Breast epithelium (tissue), 4 donors: ENCODE results near the gene HGF. TPM values are rescaled to one million over a fixed set of nuclear protein-coding genes. Genes with fewer than 3 reads are reported as not detected.
A peak's percentile ranks its signal among the peaks of the same experiment; 100 is the strongest.

Experiments
- DNase-seq, 2 donors: peaks; one replicate each; pipeline ENCODE4 v3.0.0-alpha.2; 2019; ENCODE audit warnings: low spot score in 2 of 2
- H3K27ac ChIP-seq, 2 donors: fragments of 200-600 bp; sonication (generic) in 1 of 2; one replicate each; pipeline ENCODE4 v1.5.1; 2016 to 2019; ENCODE audit warnings: mild to moderate bottlenecking in 1 of 2
- H3K27me3 ChIP-seq, 2 donors: fragments of 200-600 bp; sonication (generic) in 1 of 2; one replicate each; pipeline versions ENCODE4 v1.5.1 to v1.6.0; 2017 to 2019; ENCODE audit warnings: control low read depth in 1 of 2, mild to moderate bottlenecking in 1 of 2
- H3K36me3 ChIP-seq: fragments of 200-600 bp; one replicate; pipeline ENCODE4 v1.5.1; 2019
- H3K4me1 ChIP-seq, 2 donors: fragments of 200-600 bp; sonication (generic); one replicate each; pipeline ENCODE4 v1.5.1; 2016 to 2019; ENCODE audit warnings: control low read depth in 1 of 2
- H3K4me3 ChIP-seq, 3 donors: fragments of 200-600 bp; sonication (generic); 1 replicate in 2 of 3; 2 replicates in 1 of 3; pipeline ENCODE4 v1.5.1; 2016 to 2019; ENCODE audit warnings: mild to moderate bottlenecking in 3 of 3, moderate library complexity in 2 of 3
- H3K9me3 ChIP-seq, 2 donors: fragments of 200-600 bp; sonication (generic) in 1 of 2; one replicate each; pipeline ENCODE4 v1.5.1; 2016 to 2019; ENCODE audit warnings: control low read depth in 1 of 2
- POLR2A ChIP-seq: fragments of 450-650 bp; IDR thresholded peaks from one replicate; pipeline ENCODE4 v1.6.1; 2016; ENCODE audit warnings: antibody characterized with exemption, mild to moderate bottlenecking, moderate library complexity
- POLR2AphosphoS5 ChIP-seq, 3 donors: sonication (generic); formaldehyde crosslinking; IDR thresholded peaks; one replicate each; pipeline ENCODE4 v1.6.1; 2017; ENCODE audit warnings: antibody characterized with exemption in 3 of 3
- intact Hi-C: fragments of 100-400 bp; cut with DNase I; formaldehyde crosslinking; loops from one replicate; pipeline ENCODE4 v1.15.1; 2023; ENCODE audit warnings: low total_unique reads
- total RNA-seq, 3 donors: library from RNA; depleted of rRNA; stranded (reverse); fragments of >200 nt; gene quantifications; one replicate each; pipeline ENCODE4 v1.1.0, GENCODE V29; 2016
- TF ChIP-seq, protein P1 (sequence below), 3 donors: fragments of 450-650 bp; IDR thresholded peaks; one replicate each; pipeline ENCODE4 v1.5.1; 2016 to 2017; ENCODE audit warnings: antibody characterized with exemption in 3 of 3, mild to moderate bottlenecking in 3 of 3, moderate library complexity in 3 of 3

Gene HGF
- total RNA-seq, 3 donors from 2014 or later = 8.5 to 15.7 (median 8.6) TPM

DNA sequence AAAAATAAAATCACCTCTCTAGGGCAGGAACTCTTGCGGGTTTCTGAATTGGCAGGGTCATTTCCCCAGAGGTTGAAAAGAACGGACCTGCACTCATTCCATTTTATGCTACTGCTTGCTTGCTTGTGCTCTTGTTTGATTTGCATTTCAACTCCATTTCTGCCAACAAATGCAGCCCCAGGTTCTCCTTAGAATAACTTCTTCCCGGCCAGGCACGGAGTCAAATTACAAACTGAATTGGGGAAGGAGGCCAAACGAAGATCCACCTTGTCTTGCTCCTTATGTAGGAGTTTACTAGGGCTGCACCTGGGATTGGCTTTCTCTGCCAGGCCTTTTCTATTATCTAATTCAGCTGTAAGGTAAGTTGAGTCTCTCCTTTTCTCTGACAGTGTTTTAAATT is 79.6 kb downstream of the HGF start:
- Histone ChIP-seq H3K36me3 (no peaks in the 10 kb centered on the region), H3K4me1 (peaks cover 0 to 5% of the 10 kb centered on the region in 2 donors), H3K27me3 (no peaks in the 10 kb centered on the region), H3K27ac (peak overlapping the region; percentile 26 to 58), H3K9me3 (no peaks in the 10 kb centered on the region), H3K4me3 (no peak overlapping the region)
- intact Hi-C loops = loop anchor here (5.0 kb wide), 1 partner anchor 988 kb away; no protein-coding TSS in a partner anchor
- peak in 1 of 2 donors; percentile 21 for DNase-seq
- TF ChIP-seq, protein P1, sequence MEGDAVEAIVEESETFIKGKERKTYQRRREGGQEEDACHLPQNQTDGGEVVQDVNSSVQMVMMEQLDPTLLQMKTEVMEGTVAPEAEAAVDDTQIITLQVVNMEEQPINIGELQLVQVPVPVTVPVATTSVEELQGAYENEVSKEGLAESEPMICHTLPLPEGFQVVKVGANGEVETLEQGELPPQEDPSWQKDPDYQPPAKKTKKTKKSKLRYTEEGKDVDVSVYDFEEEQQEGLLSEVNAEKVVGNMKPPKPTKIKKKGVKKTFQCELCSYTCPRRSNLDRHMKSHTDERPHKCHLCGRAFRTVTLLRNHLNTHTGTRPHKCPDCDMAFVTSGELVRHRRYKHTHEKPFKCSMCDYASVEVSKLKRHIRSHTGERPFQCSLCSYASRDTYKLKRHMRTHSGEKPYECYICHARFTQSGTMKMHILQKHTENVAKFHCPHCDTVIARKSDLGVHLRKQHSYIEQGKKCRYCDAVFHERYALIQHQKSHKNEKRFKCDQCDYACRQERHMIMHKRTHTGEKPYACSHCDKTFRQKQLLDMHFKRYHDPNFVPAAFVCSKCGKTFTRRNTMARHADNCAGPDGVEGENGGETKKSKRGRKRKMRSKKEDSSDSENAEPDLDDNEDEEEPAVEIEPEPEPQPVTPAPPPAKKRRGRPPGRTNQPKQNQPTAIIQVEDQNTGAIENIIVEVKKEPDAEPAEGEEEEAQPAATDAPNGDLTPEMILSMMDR (IDR thresholded peaks at IDR 0.05) = no peak
- no peak for TF ChIP-seq POLR2A
- no peak for TF ChIP-seq POLR2AphosphoS5 (IDR thresholded peaks at IDR 0.05)

DNA sequence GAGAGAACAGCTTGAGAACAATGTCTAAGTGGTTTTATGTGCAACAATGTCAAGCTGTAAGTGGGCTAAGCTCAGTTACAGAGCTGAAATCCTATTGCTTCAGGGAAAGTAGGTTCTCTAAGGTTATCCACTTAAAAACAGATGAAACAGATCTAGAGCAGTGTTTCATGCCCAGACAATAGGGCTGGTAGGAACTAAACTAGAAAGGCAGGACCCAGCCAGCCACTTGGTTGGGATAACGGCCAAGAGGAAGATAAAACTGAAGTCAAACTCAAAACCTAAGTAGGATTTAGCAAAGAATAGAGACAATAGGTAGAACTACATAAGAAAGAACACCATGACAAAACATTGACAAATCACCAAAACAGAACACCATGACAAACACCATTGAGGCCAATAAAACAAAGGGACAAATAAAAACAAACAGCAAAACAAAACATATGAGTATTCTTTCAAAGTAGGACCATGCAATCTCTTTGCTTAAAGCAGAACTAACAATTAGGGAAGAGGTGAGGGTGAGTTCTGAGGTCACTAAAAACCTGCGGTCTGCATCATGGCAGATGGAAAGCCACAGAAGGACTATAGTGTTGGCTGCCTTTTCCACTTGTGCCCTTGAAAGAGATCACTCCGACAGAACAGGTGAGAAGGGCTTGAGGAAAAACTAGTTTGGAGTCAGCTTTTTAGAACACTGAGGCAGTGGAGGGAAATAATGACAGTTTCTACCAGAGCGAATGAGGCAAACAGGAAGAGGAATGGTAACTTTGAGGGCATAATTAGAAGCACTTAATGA is 81.0 kb downstream of the HGF start:
- Histone ChIP-seq H3K4me1 (peaks cover 0 to 8% of the 10 kb centered on the region in 2 donors), H3K27me3 (no peaks in the 10 kb centered on the region), H3K36me3 (no peaks in the 10 kb centered on the region), H3K27ac (no peak overlapping the region), H3K9me3 (no peaks in the 10 kb centered on the region), H3K4me3 (no peak overlapping the region)
- no peak for DNase-seq
- intact Hi-C loops = no loop called here
- TF ChIP-seq POLR2A (no peak), POLR2AphosphoS5 (IDR thresholded peaks at IDR 0.05) (no peak)
- TF ChIP-seq, protein P1 (IDR thresholded peaks at IDR 0.05) = no peak

DNA sequence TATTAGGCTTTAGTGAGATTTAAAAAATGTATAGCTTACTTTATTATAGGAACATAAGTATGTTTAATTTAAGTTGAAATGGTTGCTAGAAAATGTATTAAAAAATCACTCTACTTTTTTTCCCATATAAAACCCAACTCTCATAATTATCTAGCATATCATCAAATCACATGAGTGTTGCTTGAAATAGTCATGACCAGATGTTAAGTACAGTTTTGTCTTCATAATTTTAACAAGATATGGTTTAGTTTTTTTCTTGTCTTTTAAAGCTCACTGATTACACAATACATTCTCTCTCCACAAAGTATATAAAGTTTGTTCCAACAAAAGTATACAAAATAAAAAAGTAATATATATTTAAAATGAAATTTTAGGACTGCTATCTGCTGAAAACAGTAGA is 82.8 kb downstream of the HGF start:
- H3K27ac ChIP-seq = no peak overlapping the region
- DNase-seq = no peak
- no peaks in the 10 kb centered on the region for H3K36me3 ChIP-seq
- intact Hi-C loops = no loop called here
- no peaks in the 10 kb centered on the region for H3K9me3 ChIP-seq
- peaks cover 0 to 8% of the 10 kb centered on the region in 2 donors for H3K4me1 ChIP-seq
- H3K27me3 ChIP-seq = no peaks in the 10 kb centered on the region
- no peak overlapping the region for H3K4me3 ChIP-seq
- TF ChIP-seq, protein P1 (IDR thresholded peaks at IDR 0.05) = no peak
- TF ChIP-seq POLR2AphosphoS5 (IDR thresholded peaks at IDR 0.05) (no peak), POLR2A (no peak)

DNA sequence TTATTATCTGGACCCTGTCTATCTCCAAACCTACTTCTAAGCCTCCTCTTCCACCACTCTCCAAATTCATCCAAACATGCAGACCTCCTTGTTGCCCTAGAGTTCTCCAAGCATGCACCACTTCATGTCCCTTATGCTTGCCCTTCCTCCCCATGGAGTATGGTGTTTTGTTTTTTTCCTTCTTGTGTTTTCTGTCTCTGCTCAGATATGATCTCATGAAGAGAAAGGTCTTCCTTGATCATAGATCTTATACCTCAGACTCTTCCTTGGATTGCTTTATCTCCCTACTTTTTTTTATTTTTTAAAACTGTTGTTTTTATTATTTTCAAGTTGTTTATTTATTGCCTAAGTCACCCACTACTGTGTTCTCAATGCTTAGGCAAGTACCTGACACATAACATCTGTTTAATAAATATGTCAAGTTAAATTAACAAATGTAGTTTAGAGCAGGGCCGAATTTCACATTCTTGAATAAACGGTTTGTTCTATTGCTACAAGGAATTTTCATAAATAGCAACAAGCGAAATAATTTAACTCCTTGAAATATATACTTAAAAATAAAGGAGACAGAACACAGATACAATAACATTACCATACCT is 84.5 kb downstream of the HGF start:
- intact Hi-C loops = no loop called here
- Histone ChIP-seq H3K4me3 (no peak overlapping the region), H3K9me3 (no peaks in the 10 kb centered on the region), H3K27ac (no peak overlapping the region), H3K36me3 (no peaks in the 10 kb centered on the region), H3K27me3 (no peaks in the 10 kb centered on the region), H3K4me1 (peaks cover 0 to 8% of the 10 kb centered on the region in 2 donors)
- TF ChIP-seq POLR2A (no peak), POLR2AphosphoS5 (IDR thresholded peaks at IDR 0.05) (no peak)
- TF ChIP-seq, protein P1 (IDR thresholded peaks at IDR 0.05) = no peak
- DNase-seq = no peak
